ENCODE data around the gene ACAA1.
"Not testable (repeated sequence)": the region's sequence is repeated elsewhere in the genome, so short reads cannot be mapped to it uniquely, and the experiment has no call there.

Gene ACAA1

GRCh38 chr3:38101811-38102443, 35.0 kb downstream of the ACAA1 start:
- no peak for DNase-seq (ENCODE audit: low spot score)

DNA sequence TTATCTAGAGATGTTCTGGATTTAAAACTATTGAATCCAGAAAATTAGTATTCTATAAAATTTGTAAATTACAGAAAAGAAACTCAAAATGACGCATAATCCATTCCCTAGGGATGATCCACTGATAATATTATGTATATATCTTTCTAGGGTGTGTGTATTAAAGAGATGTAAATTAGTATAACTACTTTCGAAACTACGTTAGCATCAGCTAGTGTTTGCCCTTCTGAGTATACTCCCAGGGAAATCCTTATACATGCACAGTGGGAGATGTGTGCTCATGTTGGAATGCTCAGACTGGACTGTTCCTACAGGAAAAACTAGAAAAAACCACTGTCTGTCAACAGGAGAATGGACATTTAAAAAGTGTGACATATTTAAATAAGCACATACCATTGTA, 36.4 kb downstream of the ACAA1 start:
- no peak for DNase-seq (ENCODE audit: low spot score)

GRCh38 chr3:38099518-38099917, 37.4 kb downstream of the ACAA1 start:
- DNase-seq (ENCODE audit: low spot score): no peak

GRCh38 chr3:38098376-38098723, 38.6 kb downstream of the ACAA1 start:
- no peak for DNase-seq (ENCODE audit: low spot score)

DNA sequence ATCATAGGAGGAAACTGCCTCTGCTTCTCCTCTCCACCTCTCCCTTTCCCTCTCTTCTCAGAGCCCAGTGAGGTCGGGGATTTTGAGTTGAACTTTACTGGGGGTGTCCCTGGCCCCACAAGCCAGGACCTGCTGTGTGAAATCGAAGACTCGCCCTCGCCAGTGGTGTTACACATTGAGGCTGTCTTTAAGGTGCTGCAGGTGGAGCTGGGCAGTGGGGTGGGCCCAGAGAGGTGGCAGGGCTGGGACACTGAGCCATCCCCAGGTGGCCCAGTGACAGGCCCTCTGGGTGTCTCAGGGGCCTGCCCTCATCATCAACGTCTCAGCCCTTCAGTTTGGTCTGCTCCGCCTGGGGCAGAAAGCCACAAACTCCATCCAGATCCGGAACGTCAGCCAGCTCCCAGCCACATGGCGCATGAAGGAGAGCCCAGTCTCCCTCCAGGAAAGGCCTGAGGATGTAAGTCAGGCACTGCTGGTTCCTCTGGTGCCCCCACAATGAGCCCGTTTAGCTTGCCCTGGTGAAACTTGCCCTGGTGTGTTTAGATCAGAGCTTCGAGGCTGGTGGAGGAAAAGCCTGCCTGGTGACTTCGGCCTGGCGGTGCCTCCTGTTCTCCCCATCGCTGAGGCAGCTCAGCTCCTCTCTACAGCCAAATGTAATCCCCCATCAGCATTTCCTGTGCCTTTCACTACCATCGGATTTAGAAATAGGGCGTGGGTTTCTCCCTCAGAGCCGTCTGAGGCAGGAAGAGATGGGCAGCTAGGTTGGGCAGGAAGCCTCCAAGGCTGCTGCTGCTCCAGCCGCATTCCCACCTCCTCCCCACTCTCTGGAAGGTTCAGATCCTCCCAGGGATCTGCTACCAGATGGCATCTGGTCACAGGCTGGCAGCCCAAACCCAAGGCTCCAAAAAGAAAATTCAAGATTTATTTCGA, 39.2 kb downstream of the ACAA1 start:
- no peak for DNase-seq (ENCODE audit: low spot score)

- no peak for DNase-seq (ENCODE audit: low spot score)
Measured at GRCh38 chr3:38095669-38096483, 41.1 kb downstream of the ACAA1 start.

DNA sequence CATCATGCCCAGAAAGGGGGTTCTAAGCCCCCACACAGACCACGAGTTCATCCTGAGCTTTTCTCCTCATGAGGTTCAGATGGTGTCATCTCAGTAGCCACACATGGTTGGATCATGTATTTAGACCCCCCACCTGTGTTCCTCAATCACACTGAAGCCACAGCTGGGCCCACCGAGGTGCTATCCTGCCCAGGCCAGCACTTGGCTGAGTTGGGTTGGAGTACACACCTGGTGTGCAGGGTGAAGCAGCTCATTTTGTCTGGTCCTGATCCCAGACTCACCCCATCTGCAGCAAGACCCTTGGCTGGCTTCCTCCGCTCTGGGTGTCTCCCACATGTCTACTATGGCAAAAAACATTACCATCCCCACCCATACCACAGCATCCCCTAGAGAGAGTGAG, 41.9 kb downstream of the ACAA1 start:
- no peak for DNase-seq (ENCODE audit: low spot score)

DNA sequence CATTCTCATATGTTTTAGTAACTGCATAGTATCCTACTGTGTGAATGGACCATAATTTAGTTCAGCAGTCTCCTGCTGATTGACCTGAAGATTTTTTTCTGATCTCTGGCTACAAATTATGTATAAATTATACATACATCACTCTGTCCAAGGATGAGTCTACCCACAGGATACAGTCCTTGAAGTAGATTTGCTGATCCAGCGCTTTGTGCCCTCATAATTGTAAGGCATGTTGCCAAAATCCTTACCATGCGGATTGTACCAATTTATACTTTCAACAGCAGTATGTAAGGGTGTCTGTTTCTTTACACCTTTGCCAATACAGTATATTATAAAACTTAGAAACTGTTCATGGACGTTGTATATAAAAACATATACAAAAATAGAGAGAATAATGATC, 46.5 kb downstream of the ACAA1 start:
- no peak for DNase-seq (ENCODE audit: low spot score)

DNA sequence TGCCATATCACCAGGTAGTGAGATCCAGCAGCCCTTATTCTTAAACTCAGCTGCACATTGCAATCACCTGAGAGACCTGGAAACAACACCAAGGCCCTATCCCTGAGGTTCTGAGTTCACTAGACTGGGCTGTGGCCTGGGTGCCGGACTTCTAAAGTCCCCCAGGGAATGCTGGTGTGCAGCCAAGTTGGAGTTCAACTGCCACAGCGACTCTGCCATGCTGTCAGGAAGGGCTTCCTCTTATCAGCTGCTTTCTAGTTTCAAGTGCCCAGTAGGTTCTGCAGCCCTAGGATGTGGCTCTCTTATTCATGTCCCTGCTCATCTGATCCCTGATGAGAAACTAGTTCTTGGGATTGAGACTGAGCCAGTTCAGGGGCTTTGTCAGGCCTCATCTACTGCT, 47.8 kb downstream of the ACAA1 start:
- DNase-seq (ENCODE audit: low spot score): no peak

- no peak for DNase-seq (ENCODE audit: low spot score)
Measured at GRCh38 chr3:38088126-38089078, 48.5 kb downstream of the ACAA1 start.

- not testable (repeated sequence) for DNase-seq (ENCODE audit: low spot score)
Measured at GRCh38 chr3:38087278-38087677, 49.6 kb downstream of the ACAA1 start.

DNA sequence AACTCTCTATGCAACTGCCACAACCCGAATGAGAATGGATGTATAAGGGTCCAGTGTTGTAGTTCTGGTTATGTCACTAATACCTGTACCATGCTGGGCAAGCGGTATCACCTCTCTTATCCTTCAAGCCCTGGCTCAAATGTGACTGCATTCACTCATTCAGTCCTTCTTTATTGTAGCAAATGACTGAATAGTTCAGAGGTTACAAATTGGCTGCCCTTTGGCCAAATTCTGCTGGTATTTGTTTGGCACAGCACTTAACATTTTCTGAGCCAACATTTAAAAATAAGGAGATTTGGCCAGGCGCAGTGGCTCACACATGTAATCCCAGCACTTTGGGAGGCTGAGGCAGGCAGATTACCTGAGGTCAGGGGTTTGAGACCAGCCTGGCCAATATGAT, 50.4 kb downstream of the ACAA1 start:
- DNase-seq (ENCODE audit: low spot score): no peak

DNA sequence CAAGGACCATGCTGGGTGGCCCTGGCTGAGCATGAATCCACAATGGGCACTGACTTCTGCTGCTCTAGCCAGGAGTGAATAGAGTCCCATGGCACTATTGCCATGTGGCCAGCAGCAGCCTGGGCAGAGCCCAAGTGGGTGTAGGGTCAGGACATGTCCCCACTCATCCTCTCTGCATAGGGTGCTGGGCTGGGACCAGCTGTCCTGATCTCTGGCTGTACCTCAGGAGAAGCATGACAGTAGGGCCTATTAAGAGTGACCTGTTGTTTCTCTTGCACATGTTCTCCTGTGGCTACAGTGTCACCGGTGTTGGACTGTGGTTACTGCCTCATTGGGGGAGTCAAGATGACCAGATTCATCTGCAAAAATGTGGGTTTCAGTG, 51.0 kb downstream of the ACAA1 start:
- no peak for DNase-seq (ENCODE audit: low spot score)

DNA sequence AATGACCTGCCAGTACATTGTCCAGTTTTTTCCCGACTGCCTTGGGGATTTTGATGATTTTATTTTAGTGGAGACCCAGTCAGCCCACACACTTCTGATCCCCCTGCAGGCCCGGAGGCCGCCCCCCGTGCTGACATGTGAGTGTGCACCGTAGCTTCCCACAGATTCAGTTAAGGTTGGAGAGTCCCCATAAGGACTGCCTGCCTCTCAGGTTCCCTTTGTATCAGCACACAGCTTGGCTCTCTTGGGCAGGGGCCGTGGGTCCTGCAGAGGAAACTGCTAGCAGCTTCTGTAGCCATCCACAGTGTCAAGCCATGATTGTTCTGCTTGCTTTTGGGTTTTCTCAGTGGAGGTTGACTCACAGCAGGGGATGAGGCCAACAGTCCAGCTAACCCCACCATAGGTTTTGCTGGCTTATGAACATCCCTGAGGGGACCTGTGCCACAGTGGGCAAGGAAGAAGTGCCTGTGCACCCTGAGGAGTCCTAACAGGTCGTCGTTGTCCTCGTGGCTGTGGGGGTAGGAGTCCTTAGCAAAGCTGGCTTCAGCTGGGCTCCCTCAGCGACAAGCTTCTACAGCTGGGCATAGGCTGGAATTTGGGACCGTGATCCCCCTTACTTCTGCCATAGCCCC, 51.5 kb downstream of the ACAA1 start:
- DNase-seq (ENCODE audit: low spot score): no peak

DNA sequence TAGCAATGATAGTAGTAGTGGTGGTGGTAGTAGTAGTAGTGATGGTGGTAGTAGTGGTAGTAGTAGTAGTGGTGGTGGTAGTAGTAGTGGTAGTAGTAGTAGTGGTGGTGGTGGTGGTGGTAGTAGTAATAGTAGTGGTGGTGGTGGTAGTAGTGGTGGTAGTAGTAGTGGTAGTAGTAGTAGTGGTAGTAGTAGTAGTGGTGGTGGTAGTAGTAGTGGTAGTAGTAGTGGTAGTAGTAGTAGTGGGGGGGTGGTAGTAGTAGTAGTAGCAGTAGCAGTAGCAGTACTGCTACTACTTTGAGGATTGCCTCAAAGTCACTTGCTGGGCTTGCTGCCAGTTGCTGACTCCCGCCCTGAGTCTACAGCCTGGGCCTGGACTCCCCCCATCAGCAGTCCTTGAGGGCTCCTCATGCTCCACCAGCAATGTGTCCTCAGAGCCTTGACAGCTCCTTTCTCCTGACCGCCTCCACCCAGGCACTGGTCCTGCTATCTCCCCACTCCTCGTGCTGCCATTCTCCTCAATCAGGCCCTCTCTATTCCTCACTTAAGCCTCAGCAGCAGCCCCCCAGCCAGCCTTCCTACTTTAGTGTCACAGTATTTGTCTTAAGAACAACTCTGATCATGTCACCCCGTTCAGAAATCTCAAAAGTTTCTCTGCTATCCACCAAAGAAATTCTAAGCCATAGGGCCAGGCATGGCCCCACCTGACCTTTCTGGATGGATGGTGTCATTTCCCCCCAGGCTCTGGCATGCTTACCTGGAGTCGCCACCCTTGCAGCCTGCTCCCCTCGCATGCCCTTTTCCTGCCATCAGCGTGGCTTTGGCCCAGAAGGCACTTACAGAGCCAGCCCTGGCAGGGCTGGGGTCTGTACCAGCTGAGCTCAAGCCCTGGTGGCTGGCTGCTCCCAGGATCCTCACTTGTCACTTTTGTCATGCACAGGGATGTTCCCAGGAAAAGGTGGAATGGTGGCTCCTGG, 52.3 kb downstream of the ACAA1 start:
- DNase-seq (ENCODE audit: low spot score): no peak

GRCh38 chr3:38083871-38084333, 53.0 kb downstream of the ACAA1 start:
- DNase-seq (ENCODE audit: low spot score): no peak

DNA sequence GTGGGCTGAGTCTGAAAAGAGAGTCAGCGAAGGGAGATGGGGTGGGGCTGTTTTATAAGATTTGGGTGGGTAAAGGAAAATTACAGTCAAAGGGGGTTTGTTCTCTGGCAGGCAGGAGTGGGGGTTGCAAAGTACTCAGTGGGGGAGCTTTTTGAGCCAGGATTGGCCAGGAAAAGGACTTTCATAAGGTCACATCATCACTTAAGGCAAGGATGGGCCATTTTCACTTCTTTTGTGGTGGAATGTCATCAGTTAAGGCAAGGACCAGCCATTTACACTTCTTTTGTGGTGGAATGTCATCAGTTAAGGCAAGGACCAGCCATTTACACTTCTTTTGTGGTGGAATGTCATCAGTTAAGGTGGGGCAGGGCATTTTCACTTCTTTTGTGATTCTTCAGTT, 53.7 kb downstream of the ACAA1 start:
- DNase-seq (ENCODE audit: low spot score): not testable (repeated sequence)

DNA sequence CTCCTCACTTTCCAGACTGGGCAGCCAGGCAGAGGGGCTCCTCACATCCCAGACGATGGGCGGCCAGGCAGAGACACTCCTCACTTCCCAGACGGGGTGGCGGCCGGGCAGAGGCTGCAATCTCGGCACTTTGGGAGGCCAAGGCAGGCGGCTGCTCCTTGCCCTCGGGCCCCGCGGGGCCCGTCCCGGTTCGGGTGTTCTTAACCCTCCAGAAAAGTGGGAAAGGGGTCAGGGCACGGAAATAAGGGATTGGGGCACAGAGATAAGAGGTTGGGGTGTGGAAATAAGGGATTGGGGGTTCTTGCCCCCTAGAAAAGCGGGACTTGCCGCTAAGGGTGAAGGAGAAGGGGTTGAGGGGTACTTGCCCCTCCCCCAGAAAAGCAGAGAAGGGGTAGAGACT, 54.6 kb downstream of the ACAA1 start:
- not testable (repeated sequence) for DNase-seq (ENCODE audit: low spot score)

- not testable (repeated sequence) for DNase-seq (ENCODE audit: low spot score)
Measured at GRCh38 chr3:38077073-38077472, 59.9 kb downstream of the ACAA1 start.

All from putamen (tissue), 1 donor.